Activated T-helper 1 cell treated with Interleukin-2 at 50 U/mL for 16 hours (primary cell): ENCODE measurements around the gene PRDM4.

ENCODE experiments used
- DNase-seq: peaks from one replicate; pipeline ENCODE4 v3.0.0-alpha.2; 2020; ENCODE audit warnings: low read depth

PRDM4 gene

GRCh38 chr12:107760809-107761501 is at the start of gene PRDM4:
PRDM4 (minus strand) TSS chr12:107761137; CDS start chr12:107760515, 622 bp downstream.
- peak; percentile 89 for DNase-seq

GRCh38 chr12:107807471-107808150 is 46.7 kb upstream of the PRDM4 start:
- no peak for DNase-seq

- DNase-seq, result no peak
These were observed 44.7 kb upstream of the PRDM4 start for GRCh38 chr12:107805488-107806180.

- no peak for DNase-seq
These were observed 42.2 kb upstream of the PRDM4 start for GRCh38 chr12:107803092-107803491.

- no peak for DNase-seq
These were observed 40.2 kb upstream of the PRDM4 start for GRCh38 chr12:107801150-107801549.

GRCh38 chr12:107798580-107798979 is 37.6 kb upstream of the PRDM4 start:
- DNase-seq, result no peak

- no peak for DNase-seq
These were observed 33.5 kb upstream of the PRDM4 start for GRCh38 chr12:107794451-107794850.

GRCh38 chr12:107791465-107792089 is 30.6 kb upstream of the PRDM4 start:
- no peak for DNase-seq

GRCh38 chr12:107788690-107789458 is 27.9 kb upstream of the PRDM4 start:
- DNase-seq, result no peak

- DNase-seq, result no peak
These were observed 27.3 kb upstream of the PRDM4 start for GRCh38 chr12:107788281-107788680.

GRCh38 chr12:107783406-107784376 is 22.8 kb upstream of the PRDM4 start:
- no peak for DNase-seq

- no peak for DNase-seq
These were observed 21.1 kb upstream of the PRDM4 start for GRCh38 chr12:107782067-107782466.

GRCh38 chr12:107780298-107780697 is 19.4 kb upstream of the PRDM4 start:
- no peak for DNase-seq

- no peak for DNase-seq
These were observed 18.3 kb upstream of the PRDM4 start for GRCh38 chr12:107779077-107779831.

GRCh38 chr12:107778383-107779025 is 17.6 kb upstream of the PRDM4 start:
- DNase-seq, result no peak

- no peak for DNase-seq
These were observed 15.2 kb upstream of the PRDM4 start for GRCh38 chr12:107776171-107776570.

- DNase-seq, result no peak
These were observed 14.3 kb upstream of the PRDM4 start for GRCh38 chr12:107775093-107775721.

- no peak for DNase-seq
These were observed 13.6 kb upstream of the PRDM4 start, which contains the start of gene ASCL4 for GRCh38 chr12:107774349-107775029. ASCL4 (plus strand) TSS chr12:107774704; CDS start chr12:107775219, 515 bp downstream.
